Right lobe of liver (tissue), 6 donors: ENCODE data around the gene AIG1. TPM values are rescaled to one million over a fixed set of nuclear protein-coding genes. Genes with fewer than 3 reads are reported as not detected.
"Not testable (repeated sequence)": the region's sequence is repeated elsewhere in the genome, so short reads cannot be mapped to it uniquely, and the experiment has no call there.

Experiments
- ATAC-seq, 4 donors: fragments of 200-7000 bp; cut with Tn5 transposase; one replicate each; pipeline ENCODE4 v1.9.1; 2020; ENCODE audit warnings: mild to moderate bottlenecking in 4 of 4, moderate library complexity in 4 of 4
- DNase-seq, 3 donors: peaks; one replicate each; pipeline ENCODE4 v3.0.0-alpha.2; 2020
- H3K27ac ChIP-seq, 3 donors: fragments of 200-600 bp; one replicate each; pipeline ENCODE4 v1.8.0; 2022
- H3K27me3 ChIP-seq, 2 donors: fragments of 200-600 bp; one replicate each; pipeline ENCODE4 v1.8.0; 2022
- H3K36me3 ChIP-seq, 4 donors: fragments of 200-600 bp; sonication (generic) in 1 of 4; one replicate each; pipeline versions ENCODE4 v1.5.1 to v1.8.0; 2017 to 2022; ENCODE audit warnings: control low read depth in 1 of 4
- H3K4me1 ChIP-seq, 4 donors: fragments of 200-600 bp; sonication (generic) in 1 of 4; one replicate each; pipeline versions ENCODE4 v1.5.1 to v1.8.0; 2017 to 2022; ENCODE audit warnings: control low read depth in 1 of 4
- H3K4me3 ChIP-seq, 3 donors: fragments of 200-600 bp; one replicate each; pipeline ENCODE4 v1.8.0; 2022
- H3K9me3 ChIP-seq, 4 donors: fragments of 200-600 bp; sonication (generic) in 1 of 4; one replicate each; pipeline versions ENCODE4 v1.5.1 to v1.8.0; 2017 to 2022; ENCODE audit warnings: control low read depth in 1 of 4
- POLR2A ChIP-seq: fragments of 450-650 bp; IDR thresholded peaks from one replicate; pipeline ENCODE4 v1.6.1; 2017; ENCODE audit warnings: antibody characterized with exemption, mild to moderate bottlenecking
- WGBS: methylation state at CpG from one replicate; pipeline ENCODE4 v1.1.6; 2018; ENCODE audit warnings: low coverage, low lambda C conversion rate; ENCODE audit not compliant: insufficient coverage; ENCODE audit errors: missing lambda C conversion rate; 5-methylcytosine and 5-hydroxymethylcytosine counted together
- intact Hi-C, 2 donors: fragments of 100-400 bp; cut with DNase I; formaldehyde crosslinking; loops; one replicate each; pipeline versions ENCODE4 v1.11.2 to v1.14.1; 2022
- total RNA-seq, 6 experiments: library from RNA; depleted of rRNA in 2 of 6; stranded (reverse); fragments of >200 nt in 2 of 6; fragmentation: NEBNext Ultra II Directional in 3 of 6; extraction: Animal tissue kit (Norgen Biotek cat#: 25700) in 3 of 6; gene quantifications; one replicate each; pipeline versions ENCODE4 v1.1.0 to v1.2.4, GENCODE V29; 2016 to 2023
- TF ChIP-seq, protein P1 (sequence below), 4 donors: fragments of 200-600 bp in 3 of 4; fragments of 450-650 bp in 1 of 4; IDR thresholded peaks; one replicate each; pipeline versions ENCODE4 v1.5.1 to v1.8.0; 2016 to 2022; ENCODE audit warnings: antibody characterized with exemption in 4 of 4, mild to moderate bottlenecking in 2 of 4
- donor health status: DM: no; HTN: yes; CAD: no.
- donor health status: DM: no; HTN: no; CAD: no.
- donor health status: DM: no; HTN: no; CAD: no.
- donor health status: DM: no; HTN: yes; CAD: no.
- donor health status: DM: no; HTN: yes; CAD: no.

AIG1 gene
- total RNA-seq, 6 experiments from 2014 or later: 81.4 to 151 (median 111) TPM

DNA sequence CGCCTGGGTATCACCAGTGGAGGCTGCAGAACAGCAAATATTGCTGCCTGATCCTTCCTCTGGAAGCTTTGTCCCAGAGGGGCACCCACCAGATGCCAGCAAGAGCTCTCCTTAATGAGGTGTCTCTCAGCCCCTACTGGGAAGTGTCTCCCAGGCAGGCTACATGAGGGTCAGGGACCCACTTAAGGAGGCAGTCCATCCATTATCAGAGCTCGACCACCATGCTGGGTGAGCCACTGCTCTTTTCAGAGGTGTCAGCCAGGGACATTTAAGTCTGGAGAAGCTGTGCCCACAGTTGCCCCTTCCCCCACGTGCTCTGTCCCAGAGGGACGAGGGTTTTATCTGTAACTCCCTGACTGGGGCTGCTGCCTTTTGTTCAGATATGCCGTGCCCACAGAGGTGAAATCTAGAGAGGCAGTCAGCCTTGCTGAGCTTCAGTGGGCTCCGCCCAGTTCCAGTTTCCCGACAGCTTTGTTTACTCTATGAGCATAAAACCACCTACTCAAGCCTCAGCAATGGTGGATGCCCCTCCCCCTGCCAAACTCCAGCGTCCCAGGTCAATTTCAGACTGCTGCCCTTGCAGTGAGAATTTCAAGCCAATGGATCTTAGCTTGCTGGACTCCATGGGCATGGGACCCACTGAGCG is 25.9 kb upstream of the AIG1 start:
- DNase-seq (no peak), ATAC-seq (no peak)
- H3K9me3 ChIP-seq: no peaks in the 10 kb centered on the region
- H3K27ac ChIP-seq: no peak overlapping the region
- no peak overlapping the region for H3K4me3 ChIP-seq
- 68% methylated on average over 2 of the region's 9 CpGs for WGBS
- H3K27me3 ChIP-seq: no peaks in the 10 kb centered on the region
- intact Hi-C loops: no loop called here
- TF ChIP-seq, protein P1, sequence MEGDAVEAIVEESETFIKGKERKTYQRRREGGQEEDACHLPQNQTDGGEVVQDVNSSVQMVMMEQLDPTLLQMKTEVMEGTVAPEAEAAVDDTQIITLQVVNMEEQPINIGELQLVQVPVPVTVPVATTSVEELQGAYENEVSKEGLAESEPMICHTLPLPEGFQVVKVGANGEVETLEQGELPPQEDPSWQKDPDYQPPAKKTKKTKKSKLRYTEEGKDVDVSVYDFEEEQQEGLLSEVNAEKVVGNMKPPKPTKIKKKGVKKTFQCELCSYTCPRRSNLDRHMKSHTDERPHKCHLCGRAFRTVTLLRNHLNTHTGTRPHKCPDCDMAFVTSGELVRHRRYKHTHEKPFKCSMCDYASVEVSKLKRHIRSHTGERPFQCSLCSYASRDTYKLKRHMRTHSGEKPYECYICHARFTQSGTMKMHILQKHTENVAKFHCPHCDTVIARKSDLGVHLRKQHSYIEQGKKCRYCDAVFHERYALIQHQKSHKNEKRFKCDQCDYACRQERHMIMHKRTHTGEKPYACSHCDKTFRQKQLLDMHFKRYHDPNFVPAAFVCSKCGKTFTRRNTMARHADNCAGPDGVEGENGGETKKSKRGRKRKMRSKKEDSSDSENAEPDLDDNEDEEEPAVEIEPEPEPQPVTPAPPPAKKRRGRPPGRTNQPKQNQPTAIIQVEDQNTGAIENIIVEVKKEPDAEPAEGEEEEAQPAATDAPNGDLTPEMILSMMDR (IDR thresholded peaks at IDR 0.05): no peak
- TF ChIP-seq POLR2A: no peak
- no peaks in the 10 kb centered on the region for H3K36me3 ChIP-seq
- H3K4me1 ChIP-seq: no peaks in the 10 kb centered on the region

DNA sequence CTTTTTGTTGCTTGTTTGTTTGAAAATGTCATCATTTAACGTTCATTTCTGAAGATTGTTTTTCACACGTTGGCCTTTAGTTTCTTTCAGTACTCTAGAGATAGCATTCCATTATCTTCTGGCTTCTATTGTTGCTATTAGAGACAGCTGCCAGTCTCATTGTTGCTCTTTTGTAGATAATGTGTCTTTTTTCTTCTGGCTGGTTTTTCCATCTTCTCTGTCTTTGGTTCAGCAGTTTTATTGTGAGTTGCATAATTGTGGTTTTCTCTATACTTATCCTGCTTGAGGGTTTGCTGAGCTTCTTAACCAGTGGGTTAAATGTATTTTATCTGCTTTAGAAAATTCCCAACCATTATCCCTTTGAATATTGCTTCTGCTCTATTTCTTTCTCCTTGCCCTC is 23.2 kb upstream of the AIG1 start:
- Histone ChIP-seq H3K27me3 (no peaks in the 10 kb centered on the region), H3K4me1 (no peaks in the 10 kb centered on the region), H3K36me3 (no peaks in the 10 kb centered on the region), H3K9me3 (no peaks in the 10 kb centered on the region), H3K4me3 (no peak overlapping the region), H3K27ac (no peak overlapping the region)
- no peak for ATAC-seq
- 32% methylated on average over 2 of the region's 2 CpGs for WGBS
- no peak for TF ChIP-seq POLR2A
- TF ChIP-seq, protein P1 (IDR thresholded peaks at IDR 0.05): no peak
- no peak for DNase-seq
- intact Hi-C loops: no loop called here

DNA sequence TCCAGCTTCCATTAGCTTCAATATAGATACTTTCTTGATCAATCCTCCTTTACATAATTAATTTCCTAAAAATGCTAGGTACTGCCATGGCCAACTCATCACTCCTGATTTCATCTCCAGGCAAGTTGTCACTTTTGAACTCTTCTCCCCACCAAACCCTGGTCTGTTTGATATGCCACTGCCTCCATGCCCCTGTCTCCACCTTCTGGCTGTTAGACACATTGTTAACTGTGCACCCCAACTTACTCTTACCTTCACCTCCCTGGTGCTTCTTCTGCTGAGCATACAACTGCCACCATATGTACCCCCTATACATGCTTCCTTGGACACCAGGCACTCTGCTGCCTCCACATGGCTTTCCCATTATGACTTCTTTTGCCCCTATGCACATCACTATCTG is 21.9 kb upstream of the AIG1 start:
- no peak for DNase-seq
- Histone ChIP-seq H3K36me3 (no peaks in the 10 kb centered on the region), H3K4me1 (no peaks in the 10 kb centered on the region), H3K27ac (no peak overlapping the region), H3K27me3 (no peaks in the 10 kb centered on the region), H3K9me3 (no peaks in the 10 kb centered on the region), H3K4me3 (no peak overlapping the region)
- ATAC-seq: no peak
- intact Hi-C loops: no loop called here
- TF ChIP-seq POLR2A: no peak
- TF ChIP-seq, protein P1 (IDR thresholded peaks at IDR 0.05): no peak

DNA sequence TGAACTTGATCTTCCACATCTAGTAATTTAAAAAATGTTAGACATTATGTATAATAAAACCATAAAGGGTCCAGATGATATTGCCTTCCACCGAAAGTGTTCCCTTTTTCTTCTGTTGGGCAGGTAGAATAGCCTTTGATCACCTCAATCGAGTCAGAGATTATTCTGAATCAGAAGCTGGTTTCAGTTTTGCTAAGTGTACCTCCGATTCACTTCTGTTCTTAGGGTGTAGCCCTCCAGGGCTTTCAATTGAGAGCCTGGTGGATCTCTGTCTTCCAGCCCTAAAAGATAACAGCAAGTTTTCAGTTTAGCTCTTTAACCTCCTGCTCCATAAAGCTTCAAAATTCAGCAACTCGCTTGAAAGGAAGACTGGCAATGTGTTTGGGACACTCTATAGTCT is 21.1 kb upstream of the AIG1 start:
- 94% methylated on average over 3 of the region's 4 CpGs for WGBS
- ATAC-seq (no peak), DNase-seq (no peak)
- H3K4me1 ChIP-seq: no peaks in the 10 kb centered on the region
- no peaks in the 10 kb centered on the region for H3K27me3 ChIP-seq
- TF ChIP-seq, protein P1 (IDR thresholded peaks at IDR 0.05): no peak
- TF ChIP-seq POLR2A: no peak
- no peaks in the 10 kb centered on the region for H3K36me3 ChIP-seq
- no peak overlapping the region for H3K4me3 ChIP-seq
- intact Hi-C loops: no loop called here
- H3K9me3 ChIP-seq: no peaks in the 10 kb centered on the region
- no peak overlapping the region for H3K27ac ChIP-seq

DNA sequence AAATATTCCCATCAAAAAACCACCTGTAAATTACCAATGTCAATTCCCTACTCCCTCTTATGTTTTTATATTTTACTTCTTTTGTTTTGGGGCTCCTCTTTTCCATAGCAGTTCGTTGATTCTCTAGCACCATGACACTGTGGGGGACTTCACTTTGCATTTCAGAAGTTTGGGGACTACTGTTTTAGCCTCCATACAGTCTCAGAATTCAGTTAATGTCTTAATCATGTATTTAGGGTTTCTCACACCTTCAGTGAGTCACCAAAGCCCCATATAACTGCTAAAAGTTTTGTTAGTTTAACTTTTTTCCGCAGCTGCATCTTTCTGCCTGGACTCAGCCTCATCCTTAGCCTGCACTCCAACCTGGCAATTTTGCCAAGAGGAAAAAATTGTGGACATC is 20.7 kb upstream of the AIG1 start:
- intact Hi-C loops: no loop called here
- 82% methylated on average over 2 of the region's 2 CpGs for WGBS
- no peak overlapping the region for H3K27ac ChIP-seq

DNA sequence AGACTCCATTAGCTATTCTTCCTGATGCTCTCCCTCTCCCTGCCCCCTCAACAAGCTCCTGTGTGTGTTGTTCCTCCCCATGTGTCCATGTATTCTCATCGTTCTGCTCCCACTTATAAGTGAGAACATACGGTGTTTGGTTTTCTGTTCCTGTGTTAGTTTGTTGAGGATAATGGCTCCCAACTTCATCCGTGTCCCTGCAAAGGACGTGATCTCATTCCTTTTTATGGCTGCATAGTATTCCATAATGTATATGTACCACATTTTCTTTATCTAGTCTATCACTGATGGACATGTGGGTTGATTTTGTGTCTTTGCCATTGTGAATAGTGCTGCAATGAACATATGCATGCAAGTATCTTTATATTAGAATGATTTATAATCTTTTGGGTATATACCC is 16.3 kb upstream of the AIG1 start:
- H3K27ac ChIP-seq, DNase-seq, H3K36me3 ChIP-seq, H3K4me3 ChIP-seq, H3K27me3 ChIP-seq, H3K9me3 ChIP-seq, ATAC-seq, H3K4me1 ChIP-seq, intact Hi-C loops: not testable (repeated sequence)
- WGBS: 96% methylated on average over 4 of the region's 4 CpGs

More for the DNA sequence above, 20.7 kb upstream of the AIG1 start:
- H3K4me3 ChIP-seq: no peak overlapping the region
- DNase-seq: no peak
- no peaks in the 10 kb centered on the region for H3K9me3 ChIP-seq
- H3K36me3 ChIP-seq: no peaks in the 10 kb centered on the region
- TF ChIP-seq, protein P1 (IDR thresholded peaks at IDR 0.05): no peak
- no peak for TF ChIP-seq POLR2A
- ATAC-seq: no peak
- no peaks in the 10 kb centered on the region for H3K4me1 ChIP-seq
- no peaks in the 10 kb centered on the region for H3K27me3 ChIP-seq
